Activated T-cell treated with anti-CD3 and anti-CD28 coated beads for 24 hours (primary cell): ENCODE measurements around the gene TNNI3K.

Source experiments
- DNase-seq: peaks from one replicate; pipeline ENCODE4 v3.0.0-alpha.2; 2020; ENCODE audit warnings: low read depth

TNNI3K gene

DNA sequence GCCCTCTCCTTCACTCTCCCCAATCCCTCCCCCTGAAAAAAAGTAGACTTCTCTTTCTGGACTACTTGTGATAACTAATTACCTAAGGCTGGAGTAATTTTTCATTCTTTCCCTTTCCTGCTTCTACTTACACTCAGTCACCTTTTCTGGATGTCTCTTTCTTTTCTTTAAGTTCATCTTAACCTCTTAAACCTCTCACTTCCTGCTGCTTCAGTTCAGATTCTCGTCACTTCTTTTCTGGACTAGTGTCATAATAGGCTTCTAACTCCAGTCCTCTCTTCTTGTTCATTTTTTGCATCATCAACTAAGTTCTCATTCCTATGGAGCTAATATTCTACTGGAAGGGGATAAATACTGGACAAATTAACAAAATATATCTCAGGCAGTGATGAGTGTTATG, 201.8 kb downstream of the TNNI3K start:
- DNase-seq, result no peak

DNA sequence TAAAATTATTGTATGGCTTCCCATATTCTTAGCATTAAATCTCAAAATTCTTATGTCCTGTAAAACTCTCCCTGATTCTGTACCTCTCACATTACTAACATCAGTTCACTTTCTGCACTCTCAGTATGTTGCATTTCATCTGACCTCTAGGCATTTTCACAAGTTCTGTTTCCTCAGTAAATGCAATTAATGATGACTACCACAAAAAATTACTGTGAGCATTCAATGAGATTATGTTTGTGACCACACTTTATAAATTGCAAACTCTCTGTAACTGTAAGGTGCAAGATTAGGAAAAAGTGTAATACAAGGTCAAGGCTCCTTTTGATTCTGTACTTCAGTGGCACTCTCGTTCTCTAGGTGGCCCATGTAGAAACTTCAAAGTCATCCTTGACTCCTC, 216.8 kb downstream of the TNNI3K start:
- no peak for DNase-seq

DNA sequence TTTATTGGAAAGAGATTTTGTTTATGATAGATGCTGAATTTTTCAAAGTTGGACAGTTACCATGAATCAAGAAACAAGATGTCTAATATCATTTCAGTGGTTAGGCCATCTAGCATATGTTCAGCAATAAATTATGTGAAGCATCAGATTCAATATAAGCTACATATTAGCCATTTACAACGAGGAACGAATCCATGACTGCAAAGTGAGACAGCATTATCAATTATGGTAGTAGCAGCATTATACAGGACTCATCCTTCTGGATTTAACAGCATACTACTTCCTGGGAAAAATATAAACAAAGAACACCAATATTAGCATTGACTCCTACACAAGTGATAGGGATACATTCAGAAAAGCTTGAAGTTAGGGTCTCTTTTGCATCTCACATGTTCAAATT, 218.1 kb downstream of the TNNI3K start:
- DNase-seq, result no peak

DNA sequence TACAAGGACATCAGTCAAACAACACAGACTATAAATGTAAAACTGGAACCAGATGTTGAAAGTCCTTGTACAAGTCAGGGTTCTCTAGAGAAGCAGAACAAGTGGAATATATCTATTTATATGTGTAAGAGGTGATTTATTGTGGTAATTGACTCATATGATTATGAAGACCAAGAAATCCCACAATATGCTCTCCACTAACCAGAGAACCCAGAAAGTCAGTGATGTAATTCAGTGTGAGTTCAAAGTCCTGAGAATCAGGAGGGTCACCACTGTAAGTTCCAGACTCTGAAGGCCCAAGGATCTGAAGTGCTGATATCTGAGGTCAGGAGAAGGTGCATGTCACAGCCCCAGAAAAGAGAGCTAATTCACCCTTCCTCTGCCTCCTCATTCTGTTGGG, 220.2 kb downstream of the TNNI3K start:
- DNase-seq, result no peak

DNA sequence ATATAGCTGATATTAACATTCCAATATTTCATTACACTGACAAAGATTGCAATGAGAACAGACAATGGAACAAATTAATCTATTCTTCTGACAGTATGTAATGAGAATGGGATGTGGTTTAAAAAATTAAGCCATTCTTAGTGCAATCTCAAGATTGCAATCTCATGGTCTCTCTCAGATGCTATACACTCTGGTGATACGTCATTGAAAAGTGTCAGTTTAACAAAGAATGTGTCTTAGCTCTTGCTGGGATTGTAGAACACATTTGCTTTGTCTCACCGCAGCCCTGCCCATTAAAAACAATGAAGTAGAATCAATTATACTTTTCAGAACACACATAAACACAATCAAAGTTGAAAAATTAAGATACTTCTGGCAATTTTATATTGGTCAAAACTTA, 222.1 kb downstream of the TNNI3K start:
- no peak for DNase-seq

DNA sequence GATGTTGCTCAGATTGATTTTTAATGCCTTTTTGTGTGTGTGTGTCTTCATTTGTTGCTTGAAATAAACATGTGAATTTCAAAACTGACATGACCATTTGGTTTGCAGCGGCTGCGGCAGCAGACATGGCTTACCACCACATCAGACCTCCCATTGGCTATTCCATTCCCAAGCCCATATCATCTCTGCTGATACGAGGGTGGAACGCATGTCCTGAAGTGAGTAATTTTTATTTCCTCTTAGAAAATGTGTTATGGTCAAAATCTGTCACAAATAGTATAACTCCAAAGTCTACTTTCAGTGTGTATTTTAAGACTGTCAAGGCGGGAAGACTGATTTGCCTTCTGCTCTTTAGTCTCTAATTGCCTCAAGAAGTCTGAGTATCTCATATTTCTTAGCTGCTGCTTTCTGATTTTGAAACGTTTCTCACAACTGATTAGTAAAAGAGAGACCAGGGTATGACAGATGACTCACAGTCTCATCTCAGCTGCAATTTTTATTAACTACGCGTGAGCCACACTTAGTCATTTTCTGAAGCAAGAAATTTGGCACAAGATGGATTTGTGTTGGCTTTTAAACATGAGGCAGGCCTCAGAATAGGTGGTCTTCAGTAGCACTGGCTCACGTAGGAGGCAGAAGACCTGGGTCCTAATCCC, 228.3 kb downstream of the TNNI3K start:
- DNase-seq, result no peak

DNA sequence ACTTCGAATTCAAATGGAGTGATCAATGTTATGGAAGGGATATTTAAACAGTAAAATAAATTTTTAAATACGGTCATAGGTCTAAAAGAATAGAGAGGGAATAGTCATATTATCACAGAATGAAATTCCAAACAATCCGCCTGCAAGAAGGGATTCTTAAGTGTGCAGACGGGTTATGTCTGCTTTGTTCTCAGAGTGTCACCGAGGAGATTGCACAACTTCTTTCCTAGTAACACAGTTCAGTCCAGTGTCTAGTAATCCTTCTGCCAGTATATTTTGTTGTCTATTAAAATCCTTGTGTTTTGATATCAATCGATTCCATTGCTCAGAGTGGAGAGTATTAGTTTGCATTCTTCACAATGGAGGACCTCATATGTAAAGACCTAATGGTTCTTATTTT, 228.8 kb downstream of the TNNI3K start:
- no peak for DNase-seq

DNA sequence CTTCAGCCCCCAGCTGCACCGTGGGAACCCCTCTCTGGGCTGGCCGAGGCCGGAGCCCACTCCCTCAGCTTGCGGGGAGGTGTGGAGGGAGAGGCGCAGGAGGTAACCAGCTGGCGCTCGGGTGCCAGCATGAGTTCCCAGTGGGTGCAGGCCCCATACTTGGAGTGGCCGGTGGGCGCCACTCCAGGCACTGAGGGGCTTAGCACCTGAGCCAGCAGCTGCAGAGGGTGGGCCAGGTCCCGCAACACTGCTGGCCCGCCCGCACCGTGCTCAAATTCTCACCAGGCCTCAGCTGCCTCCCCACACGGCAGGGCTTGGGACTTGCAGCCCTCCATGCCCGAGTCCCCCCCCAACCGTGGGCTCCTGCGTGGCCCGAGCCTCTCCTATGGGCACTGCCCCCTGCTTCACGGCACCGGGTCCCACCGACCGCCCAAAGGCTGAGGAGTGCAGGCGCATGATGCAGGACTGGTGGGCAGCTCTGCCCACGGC, 230.1 kb downstream of the TNNI3K start:
- DNase-seq, result no peak

DNA sequence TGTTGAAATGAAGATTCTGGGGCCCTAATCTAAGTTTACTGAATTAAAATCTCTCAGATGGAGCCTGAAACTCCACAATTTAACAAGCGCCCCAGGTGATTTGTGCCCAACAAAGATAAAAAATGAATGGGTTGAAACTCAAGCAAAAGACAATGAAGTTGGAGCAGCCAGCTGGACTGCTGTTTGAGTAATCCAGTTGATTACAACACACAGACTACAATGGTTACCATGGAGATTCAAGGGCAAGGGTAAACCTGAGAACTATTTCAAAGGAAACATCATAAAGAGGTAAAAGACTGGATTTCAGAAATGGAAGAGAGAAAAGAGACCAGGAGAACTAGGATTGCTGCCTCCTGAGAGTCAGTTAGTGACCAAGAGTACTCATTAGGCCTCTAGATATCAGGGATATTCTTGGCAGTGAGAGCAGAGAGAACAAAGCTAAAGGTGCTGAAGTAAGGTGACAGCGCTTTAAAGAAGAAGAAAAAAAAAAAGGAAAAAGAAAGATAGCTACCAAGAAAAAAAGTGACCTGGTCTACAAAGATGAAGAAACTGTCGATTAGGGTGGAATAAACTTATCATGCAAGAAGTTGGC, 232.7 kb downstream of the TNNI3K start:
- no peak for DNase-seq

DNA sequence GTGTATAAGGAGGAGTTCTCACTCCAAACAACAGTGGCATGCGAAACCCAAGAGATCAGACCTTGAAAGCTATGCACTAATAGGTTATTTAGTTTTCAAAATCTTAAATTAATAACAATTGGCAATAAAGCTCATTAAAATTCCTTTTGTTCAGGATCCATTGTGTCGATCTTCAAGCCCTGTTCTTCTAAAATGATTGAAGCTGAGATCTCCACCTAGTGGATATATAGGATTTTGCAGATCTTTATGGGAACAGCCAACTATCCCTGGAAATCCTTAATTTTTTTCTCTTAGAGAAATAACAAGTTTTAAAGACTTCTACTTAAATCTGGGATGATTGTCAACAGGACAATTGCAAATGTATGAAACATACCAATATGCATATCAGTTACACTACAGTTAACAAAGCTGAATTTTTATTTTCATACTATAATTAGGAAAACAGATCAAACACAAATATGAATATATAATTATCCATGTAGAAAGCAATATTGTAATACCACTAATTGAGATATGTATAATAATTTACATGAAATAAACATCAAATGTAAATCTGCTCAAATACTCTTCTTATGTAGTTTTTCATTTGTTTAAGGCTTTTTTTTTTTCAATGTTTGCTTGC, 233.9 kb downstream of the TNNI3K start:
- no peak for DNase-seq

DNA sequence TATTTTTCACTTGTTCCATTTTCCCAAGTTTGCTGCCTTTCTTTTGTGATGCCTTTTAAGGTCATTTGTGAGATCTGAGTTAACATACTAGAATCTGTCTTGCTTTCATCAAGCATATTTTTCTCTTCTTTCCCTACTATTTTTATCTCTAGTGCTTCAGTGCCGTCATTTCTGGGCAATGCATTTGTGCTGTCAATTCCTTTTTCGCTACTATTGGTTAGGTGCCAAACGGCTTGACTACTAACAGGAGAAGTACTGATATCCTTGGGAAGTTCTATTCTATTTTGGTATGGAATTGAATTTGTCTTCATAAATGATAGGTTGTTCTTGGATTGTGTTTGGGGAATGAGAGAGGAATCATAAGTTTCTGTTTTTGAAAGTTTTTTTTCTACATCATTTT, 235.1 kb downstream of the TNNI3K start:
- DNase-seq, result no peak

DNA sequence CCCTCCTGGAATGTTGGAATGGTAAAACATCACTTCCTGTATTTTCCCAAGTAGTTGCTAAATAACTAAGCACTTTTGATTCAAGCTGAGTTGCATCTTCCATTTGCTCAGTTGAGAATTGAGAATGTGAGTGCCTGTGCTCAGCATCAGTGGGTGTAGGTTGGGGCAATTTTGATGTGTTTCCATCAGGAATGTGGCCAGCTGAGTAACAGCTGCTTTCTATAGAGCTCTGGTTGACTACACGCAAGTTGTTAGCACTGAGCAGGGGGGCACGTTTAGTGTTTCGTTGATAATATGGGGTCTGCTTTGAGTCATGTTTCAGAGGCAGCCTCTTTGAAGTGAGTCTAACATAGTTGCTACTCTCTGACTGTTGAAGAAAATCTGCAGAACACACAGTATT, 235.7 kb downstream of the TNNI3K start:
- no peak for DNase-seq

DNA sequence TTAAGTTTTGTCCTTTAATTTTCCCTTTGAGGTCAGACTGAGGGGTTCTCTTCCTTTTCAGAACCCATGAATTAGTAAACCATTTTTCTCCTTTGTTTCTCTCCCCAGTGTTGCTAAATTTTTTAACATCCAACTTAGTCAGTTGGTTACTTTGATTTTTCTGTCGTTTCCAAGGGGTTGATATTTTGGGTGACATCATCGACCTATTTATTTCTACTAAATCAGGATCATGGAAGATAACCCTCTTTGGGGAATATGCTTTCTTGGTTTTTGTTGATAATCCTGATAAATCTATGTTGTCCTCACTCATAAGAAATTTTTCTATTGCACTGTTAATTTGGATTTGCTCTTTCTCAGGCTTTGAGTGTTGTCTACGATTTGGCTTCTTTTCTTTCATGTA, 236.3 kb downstream of the TNNI3K start:
- DNase-seq, result no peak

DNA sequence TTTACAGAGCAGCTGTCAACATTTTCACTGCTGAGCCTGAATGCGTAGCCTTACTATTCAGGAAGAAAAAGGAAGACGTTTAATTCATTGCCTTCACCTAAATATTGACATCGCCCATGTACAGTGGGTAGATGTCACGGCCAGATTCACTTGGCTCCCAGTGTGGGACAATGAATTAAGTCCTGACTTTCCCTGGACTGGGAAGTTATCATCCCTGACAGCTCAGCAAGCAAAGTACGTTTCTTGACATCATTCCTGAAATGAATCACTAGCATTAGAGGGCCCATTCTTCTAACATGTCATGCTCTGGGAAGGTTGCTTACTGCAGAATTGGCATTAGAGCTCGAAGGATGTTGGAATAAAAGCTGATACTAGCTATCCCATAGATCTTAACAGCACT, 239.4 kb downstream of the TNNI3K start:
- DNase-seq, result no peak

DNA sequence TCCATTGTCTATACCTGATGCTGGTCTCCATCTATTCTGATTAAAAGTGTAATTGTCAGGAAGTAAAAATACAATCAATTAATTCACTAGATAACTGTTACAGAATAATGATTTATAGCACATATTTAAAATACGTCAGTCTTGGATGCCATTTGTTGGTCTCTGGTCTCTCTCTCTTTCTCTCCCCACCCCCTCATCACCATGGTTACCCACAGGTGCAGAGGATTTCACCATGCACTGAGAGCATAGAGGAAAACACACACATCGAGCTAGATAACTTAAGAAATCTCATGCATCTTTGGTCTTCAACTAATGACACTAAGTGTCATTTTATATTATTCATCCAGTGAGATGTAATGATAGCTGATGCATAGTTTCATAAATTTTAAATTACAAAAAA, 243.8 kb downstream of the TNNI3K start:
- DNase-seq, result no peak

DNA sequence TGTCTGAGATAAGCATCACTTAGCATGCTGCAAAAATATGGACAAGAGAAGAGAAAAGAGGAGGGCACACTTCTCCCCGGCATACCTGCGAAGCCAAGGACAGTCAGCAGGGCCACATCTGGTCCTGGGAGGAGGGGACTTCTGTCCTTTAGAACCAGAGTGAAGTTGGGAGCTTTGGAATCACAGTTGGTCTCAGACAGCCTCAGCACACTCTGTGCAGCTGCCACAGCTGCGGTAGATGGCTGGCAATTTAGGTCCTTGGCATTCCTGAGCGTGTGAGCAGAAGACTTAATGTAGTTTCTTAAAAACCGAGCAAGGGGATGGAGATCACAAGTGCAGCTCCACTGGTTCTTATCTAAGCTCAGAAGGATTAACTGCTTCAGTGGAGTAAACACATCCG, 244.9 kb downstream of the TNNI3K start:
- DNase-seq, result no peak

DNA sequence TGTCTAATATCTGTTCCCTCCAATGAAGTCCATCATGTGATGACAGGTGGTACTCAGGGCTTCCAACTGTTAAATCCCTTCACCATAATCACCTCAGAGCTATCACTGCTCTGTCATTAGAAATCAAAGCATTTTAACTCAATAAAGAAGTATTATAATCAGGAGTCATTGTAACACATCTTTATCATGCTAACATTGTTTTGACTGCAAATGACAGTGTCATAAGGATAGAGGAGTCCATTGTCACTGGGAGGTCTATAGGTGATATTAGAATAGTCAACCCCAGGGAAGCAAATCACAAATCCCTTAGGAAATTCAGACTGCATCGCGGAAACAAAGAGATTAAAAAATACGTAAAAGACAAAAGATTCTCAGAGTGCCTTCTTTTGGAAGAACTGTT, 246.4 kb downstream of the TNNI3K start:
- no peak for DNase-seq

DNA sequence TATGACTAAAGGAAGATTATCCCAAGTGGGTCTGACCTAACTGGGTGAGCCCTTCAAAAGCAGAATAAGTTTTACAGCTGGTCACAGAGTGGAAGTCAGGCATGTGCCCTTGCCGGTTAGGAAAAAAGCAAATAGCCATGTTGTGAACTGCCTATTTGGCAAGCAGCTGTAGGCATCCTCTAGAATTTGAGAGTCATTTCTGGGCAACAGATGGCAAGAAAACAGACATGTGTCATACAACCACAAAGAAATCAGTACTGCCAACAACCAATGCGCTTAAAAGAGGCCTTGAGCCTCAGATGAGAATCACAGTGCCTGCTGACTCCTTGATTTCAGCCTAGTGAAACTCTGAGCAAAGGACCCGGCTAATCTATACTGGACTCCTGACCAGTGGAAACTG, 250.4 kb downstream of the TNNI3K start:
- no peak for DNase-seq

DNA sequence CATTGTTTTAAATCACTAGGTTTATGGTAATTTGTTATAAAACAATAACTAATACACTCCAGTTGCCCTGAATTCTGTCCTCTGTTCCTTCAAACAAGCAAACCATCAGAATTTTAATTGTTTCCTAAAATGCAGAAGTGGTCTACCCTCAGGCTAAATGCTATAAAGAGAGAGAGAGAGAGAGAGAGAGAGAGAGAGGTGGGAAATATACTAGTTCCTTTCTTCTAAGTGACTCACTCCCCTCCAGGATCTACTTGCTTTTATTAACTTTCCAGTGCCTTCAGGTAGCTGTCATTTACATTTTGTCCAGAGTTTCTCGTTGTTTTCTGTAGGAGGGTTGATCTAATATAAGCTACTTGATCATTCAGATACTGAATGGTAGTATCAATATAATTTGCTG, 250.8 kb downstream of the TNNI3K start:
- DNase-seq, result no peak

DNA sequence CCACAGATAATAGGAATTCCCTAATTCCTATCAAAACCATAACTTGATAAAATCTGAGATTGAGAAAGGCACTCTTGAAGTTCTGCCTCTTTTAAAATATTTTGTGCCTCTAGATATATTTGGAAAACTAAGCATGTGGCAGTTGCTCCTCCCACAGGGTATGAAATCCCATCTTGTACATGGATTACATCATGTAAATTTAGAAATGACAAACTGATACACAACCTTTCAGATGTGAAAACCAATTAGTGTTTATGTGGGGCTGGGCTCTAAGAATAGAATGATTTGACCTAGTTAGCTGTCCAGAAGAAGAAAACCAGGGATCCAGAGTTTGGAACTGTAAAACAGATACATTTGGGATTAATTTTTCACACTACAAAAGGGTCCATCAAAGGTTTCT, 261.5 kb downstream of the TNNI3K start:
- no peak for DNase-seq

DNA sequence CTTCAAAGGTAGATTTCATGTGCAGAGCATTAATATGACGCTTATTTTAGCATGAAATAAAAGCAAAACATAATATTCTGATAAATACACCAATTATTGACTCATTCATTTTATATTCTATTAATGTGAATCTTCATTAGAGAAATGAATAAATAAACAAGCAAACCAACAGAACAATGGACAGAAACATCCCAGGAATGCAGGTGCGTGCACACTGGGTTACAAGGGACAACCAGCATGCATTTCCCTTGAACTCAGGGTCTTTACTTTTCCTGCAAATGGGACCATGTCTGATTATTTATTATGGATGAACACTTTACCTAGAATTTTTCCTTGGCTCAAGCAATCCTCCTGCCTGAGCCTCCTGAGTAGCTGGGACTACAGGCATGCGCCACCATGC, 263.7 kb downstream of the TNNI3K start:
- no peak for DNase-seq

DNA sequence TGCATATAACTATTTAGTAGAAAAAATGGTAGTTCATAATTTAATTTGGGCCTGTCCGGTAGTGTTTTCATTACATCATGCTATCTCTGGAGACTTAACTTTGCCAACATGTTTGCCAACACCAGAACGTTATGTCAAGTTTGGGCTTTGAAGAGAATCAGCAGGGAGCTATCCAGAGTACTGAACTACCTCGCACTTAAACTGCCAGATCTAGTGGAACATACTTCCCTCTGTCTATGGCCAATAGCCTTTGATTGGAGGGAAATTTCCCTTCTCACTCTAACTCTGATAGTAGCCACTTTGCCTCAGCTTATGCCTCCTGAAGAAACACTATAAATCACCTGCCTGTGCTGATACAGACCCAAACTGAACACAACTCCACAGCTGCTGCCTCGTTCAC, 267.2 kb downstream of the TNNI3K start:
- DNase-seq, result no peak

DNA sequence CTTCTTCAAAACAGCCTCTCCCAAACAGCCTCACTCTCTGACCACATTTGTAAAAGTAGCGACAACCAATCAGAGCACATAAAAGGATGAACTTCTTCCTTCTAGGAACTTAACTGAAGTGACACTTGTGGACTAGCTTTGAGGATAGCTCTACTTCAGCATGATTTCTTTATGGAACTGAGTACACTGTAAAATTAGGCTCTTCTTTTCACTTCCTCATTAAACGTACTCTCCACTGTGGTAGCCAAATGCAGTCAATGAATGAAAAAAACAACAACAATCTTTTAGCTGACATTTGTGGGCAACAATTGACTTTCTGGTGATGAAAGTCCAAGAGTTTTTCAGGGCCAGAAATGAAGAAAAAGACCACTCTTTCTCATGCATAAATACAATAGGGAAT, 267.7 kb downstream of the TNNI3K start:
- no peak for DNase-seq
